IPS-18a (cell line): ENCODE results near the gene METTL9.
A peak's percentile ranks its signal among the peaks of the same experiment; 100 is the strongest.
"Not testable (repeated sequence)": the region's sequence is repeated elsewhere in the genome, so short reads cannot be mapped to it uniquely, and the experiment has no call there.

Experiments used
- H3K27ac ChIP-seq: one replicate; pipeline ENCODE4 v1.5.1; 2013; ENCODE audit warnings: low read length
- H3K27me3 ChIP-seq: one replicate; pipeline ENCODE4 v1.6.1; 2013; ENCODE audit warnings: mild to moderate bottlenecking, low read length; ENCODE audit not compliant: control insufficient read depth, insufficient read depth
- H3K36me3 ChIP-seq: one replicate; pipeline ENCODE4 v1.6.1; 2013; ENCODE audit warnings: low read depth, low read length; ENCODE audit not compliant: control insufficient read depth
- H3K4me1 ChIP-seq: one replicate; pipeline ENCODE4 v1.6.1; 2013; ENCODE audit warnings: low read depth, low read length; ENCODE audit not compliant: control insufficient read depth
- H3K4me3 ChIP-seq: one replicate; pipeline ENCODE4 v1.5.1; 2013; ENCODE audit warnings: low read length
- H3K9ac ChIP-seq: one replicate; pipeline ENCODE4 v1.6.1; 2013; ENCODE audit warnings: mild to moderate bottlenecking, low read length, moderate library complexity
- H3K9me3 ChIP-seq: one replicate; pipeline ENCODE4 v1.6.1; 2013; ENCODE audit warnings: low read depth, low read length; ENCODE audit not compliant: control insufficient read depth

The METTL9 gene

DNA sequence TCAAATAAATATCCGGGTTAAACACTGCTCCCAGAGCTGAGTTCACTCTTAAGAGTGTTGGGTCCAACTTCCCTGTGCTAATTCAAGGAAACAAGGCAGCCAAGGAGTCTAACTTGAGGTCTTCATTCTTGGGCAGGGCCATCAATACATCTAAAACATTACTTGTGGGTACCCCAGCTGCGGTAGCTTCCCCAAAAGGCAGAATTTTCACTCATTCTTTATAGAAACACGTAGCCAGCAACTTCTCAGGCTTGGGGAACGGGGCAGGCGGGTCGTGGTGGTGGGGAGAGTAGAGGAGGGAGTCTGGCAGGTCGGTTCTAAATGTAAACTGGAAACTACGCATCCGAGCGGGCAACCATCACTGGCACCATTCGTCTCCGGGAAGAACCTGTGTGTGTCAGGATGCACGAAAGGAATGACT is 666 bp upstream of the METTL9 start:
- Histone ChIP-seq H3K4me1 (peaks cover 9% of the 10 kb centered on the region), H3K9me3 (no peaks in the 10 kb centered on the region), H3K36me3 (no peaks in the 10 kb centered on the region), H3K4me3 (peak overlapping the region; percentile 99), H3K27me3 (no peaks in the 10 kb centered on the region), H3K9ac (peak overlapping the region; percentile 84), H3K27ac (peak overlapping the region; percentile 64)

GRCh38 chr16:21600031-21600773 is 825 bp downstream of the METTL9 start:
- Histone ChIP-seq H3K36me3 (no peaks in the 10 kb centered on the region), H3K27me3 (no peaks in the 10 kb centered on the region), H3K9me3 (no peaks in the 10 kb centered on the region), H3K4me1 (peaks cover 9% of the 10 kb centered on the region), H3K27ac (peak overlapping the region; percentile 70), H3K4me3 (peak overlapping the region; percentile 99), H3K9ac (peak overlapping the region; percentile 84)

- H3K9ac ChIP-seq = no peak overlapping the region
- H3K27me3 ChIP-seq = no peaks in the 10 kb centered on the region
- no peaks in the 10 kb centered on the region for H3K9me3 ChIP-seq
- peaks cover 9% of the 10 kb centered on the region for H3K4me1 ChIP-seq
- H3K27ac ChIP-seq = no peak overlapping the region
- no peak overlapping the region for H3K4me3 ChIP-seq
- no peaks in the 10 kb centered on the region for H3K36me3 ChIP-seq
Observed at GRCh38 chr16:21602785-21603184, 3.4 kb downstream of the METTL9 start.

- no peaks in the 10 kb centered on the region for H3K9me3 ChIP-seq
- no peak overlapping the region for H3K4me3 ChIP-seq
- H3K4me1 ChIP-seq = peaks cover 15% of the 10 kb centered on the region
- H3K36me3 ChIP-seq = no peaks in the 10 kb centered on the region
- no peaks in the 10 kb centered on the region for H3K27me3 ChIP-seq
- no peak overlapping the region for H3K9ac ChIP-seq
- no peak overlapping the region for H3K27ac ChIP-seq
Observed at GRCh38 chr16:21603928-21604327, 4.6 kb downstream of the METTL9 start.

GRCh38 chr16:21605848-21606247 is 6.5 kb downstream of the METTL9 start:
- H3K36me3 ChIP-seq = not testable (repeated sequence)
- H3K4me1 ChIP-seq = peaks cover 30% of the 10 kb centered on the region

GRCh38 chr16:21608639-21609328 is 9.4 kb downstream of the METTL9 start:
- Histone ChIP-seq H3K27me3 (no peaks in the 10 kb centered on the region), H3K4me3 (no peak overlapping the region), H3K9me3 (no peaks in the 10 kb centered on the region), H3K4me1 (peaks cover 39% of the 10 kb centered on the region), H3K9ac (no peak overlapping the region), H3K27ac (no peak overlapping the region), H3K36me3 (no peaks in the 10 kb centered on the region)

More at GRCh38 chr16:21605848-21606247, 6.5 kb downstream of the METTL9 start:
- not testable (repeated sequence) for H3K9me3 ChIP-seq, H3K9ac ChIP-seq, H3K27ac ChIP-seq, H3K4me3 ChIP-seq, H3K27me3 ChIP-seq

DNA sequence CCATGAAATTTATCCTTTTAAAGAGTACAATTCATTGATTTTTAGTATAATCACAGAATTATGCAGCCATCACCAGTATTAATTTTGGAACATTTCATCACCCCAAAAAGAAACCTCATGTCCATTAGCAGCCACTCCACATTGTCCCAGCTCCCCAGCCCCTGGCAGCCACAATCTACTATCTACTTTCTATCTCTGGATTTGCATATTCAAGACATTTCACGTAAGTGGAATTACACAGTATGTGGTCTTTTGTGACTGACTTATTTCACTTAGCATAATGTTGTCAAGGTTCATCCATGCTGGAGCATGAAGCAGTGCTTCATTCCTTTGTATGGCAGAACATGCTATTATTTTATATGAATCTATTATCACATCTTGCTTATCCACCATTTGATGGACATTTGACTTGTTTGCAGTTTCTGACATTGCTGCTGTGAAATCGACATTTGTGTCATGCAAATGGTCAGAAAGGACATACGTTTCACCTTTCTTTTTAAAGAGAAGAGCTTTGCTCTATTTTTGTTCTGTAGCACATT is 10.7 kb downstream of the METTL9 start:
- Histone ChIP-seq H3K27ac (no peak overlapping the region), H3K9ac (no peak overlapping the region), H3K4me3 (peak overlapping the region; percentile 1), H3K36me3 (no peaks in the 10 kb centered on the region), H3K9me3 (no peaks in the 10 kb centered on the region), H3K27me3 (no peaks in the 10 kb centered on the region), H3K4me1 (peaks cover 39% of the 10 kb centered on the region)

DNA sequence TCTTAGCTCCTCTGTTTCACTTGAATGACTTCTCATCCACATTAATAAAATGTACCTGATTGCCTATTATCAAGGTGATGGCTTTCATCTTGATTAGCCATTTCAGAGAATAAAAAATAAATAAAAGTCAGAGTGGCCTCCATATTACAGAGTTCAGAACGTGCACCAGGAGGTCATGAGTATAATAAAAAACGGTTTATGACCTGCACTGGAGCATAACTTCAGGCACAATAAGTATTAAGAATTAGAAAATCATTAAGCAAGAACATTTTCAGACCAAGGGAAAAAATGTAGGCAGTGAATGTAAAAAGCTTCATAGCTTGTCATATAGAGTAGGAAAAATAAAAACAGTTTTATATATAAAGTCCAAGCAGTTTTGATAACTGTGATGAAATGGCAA is 11.4 kb downstream of the METTL9 start:
- Histone ChIP-seq H3K27me3 (no peaks in the 10 kb centered on the region), H3K4me3 (no peak overlapping the region), H3K9me3 (no peaks in the 10 kb centered on the region), H3K36me3 (no peaks in the 10 kb centered on the region), H3K9ac (no peak overlapping the region), H3K27ac (no peak overlapping the region), H3K4me1 (peaks cover 39% of the 10 kb centered on the region)

DNA sequence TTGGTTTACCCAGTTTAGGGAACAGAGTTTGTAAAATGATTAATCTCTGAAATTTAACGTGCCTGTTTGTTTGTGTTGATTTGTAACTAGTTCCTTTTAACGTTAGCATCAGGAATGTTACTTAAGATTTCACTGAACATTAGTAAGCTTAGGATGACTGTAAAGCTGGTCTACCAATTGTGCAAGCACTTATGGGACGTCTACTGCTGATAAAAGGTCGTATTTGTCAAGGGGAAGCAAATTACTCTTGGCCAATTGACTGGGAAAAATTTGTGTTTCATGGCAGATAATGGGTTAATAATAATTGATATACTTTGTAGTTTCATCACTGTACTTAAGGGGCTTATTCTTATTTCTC is 11.8 kb downstream of the METTL9 start:
- Histone ChIP-seq H3K27ac (no peak overlapping the region), H3K9ac (no peak overlapping the region), H3K27me3 (no peaks in the 10 kb centered on the region), H3K4me1 (peaks cover 39% of the 10 kb centered on the region), H3K36me3 (no peaks in the 10 kb centered on the region), H3K9me3 (no peaks in the 10 kb centered on the region), H3K4me3 (no peak overlapping the region)

GRCh38 chr16:21611556-21612384 is 12.4 kb downstream of the METTL9 start:
- no peaks in the 10 kb centered on the region for H3K36me3 ChIP-seq
- no peak overlapping the region for H3K27ac ChIP-seq
- H3K9me3 ChIP-seq = no peaks in the 10 kb centered on the region
- H3K9ac ChIP-seq = no peak overlapping the region
- H3K4me3 ChIP-seq = no peak overlapping the region
- peaks cover 39% of the 10 kb centered on the region for H3K4me1 ChIP-seq
- H3K27me3 ChIP-seq = no peaks in the 10 kb centered on the region

DNA sequence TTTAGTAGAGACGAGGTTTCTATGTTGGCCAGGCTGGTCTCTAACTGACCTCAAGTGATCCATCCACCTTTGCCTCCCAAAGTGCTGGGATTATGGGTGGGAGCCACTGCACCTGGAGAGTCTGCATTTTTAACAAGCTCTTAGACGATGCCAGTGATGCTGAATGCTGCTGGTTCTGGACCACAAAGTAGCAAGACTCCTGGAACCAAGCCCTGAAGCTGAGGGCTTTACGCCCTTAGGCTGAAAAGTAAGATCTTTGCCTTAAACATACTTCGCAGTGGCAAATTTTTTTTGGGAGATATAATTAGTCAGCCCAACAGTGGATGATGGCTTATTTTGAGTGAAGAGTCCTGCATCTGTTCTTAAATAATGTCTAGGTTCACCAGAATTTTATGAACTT is 14.0 kb downstream of the METTL9 start:
- Histone ChIP-seq H3K27ac (no peak overlapping the region), H3K4me1 (peaks cover 38% of the 10 kb centered on the region), H3K9me3 (no peaks in the 10 kb centered on the region), H3K9ac (no peak overlapping the region), H3K36me3 (peaks cover 3% of the 10 kb centered on the region), H3K27me3 (no peaks in the 10 kb centered on the region), H3K4me3 (no peak overlapping the region)
